Cardiac fibroblast (primary cell): ENCODE data around the gene LEMD3.

Experiments used
- DNase-seq, 2 donors: peaks; one replicate each; pipeline versions ENCODE4 v3.0.0 to v3.0.0-alpha.2; 2010; ENCODE audit warnings: low read depth in 2 of 2
- H3K4me3 ChIP-seq, 2 donors: replicated peaks in 1 of 2; 1 replicate in 1 of 2; 2 replicates in 1 of 2; pipeline ENCODE4 v1.5.1; 2011; ENCODE audit warnings: low read depth in 2 of 2, low read length in 2 of 2, mild to moderate bottlenecking in 2 of 2, moderate library complexity in 1 of 2
- TF ChIP-seq, protein P1 (sequence below): IDR thresholded peaks from one replicate; pipeline ENCODE4 v1.5.1; 2011; ENCODE audit warnings: low read depth, mild to moderate bottlenecking, low read length, inconsistent platforms

The LEMD3 gene

DNA sequence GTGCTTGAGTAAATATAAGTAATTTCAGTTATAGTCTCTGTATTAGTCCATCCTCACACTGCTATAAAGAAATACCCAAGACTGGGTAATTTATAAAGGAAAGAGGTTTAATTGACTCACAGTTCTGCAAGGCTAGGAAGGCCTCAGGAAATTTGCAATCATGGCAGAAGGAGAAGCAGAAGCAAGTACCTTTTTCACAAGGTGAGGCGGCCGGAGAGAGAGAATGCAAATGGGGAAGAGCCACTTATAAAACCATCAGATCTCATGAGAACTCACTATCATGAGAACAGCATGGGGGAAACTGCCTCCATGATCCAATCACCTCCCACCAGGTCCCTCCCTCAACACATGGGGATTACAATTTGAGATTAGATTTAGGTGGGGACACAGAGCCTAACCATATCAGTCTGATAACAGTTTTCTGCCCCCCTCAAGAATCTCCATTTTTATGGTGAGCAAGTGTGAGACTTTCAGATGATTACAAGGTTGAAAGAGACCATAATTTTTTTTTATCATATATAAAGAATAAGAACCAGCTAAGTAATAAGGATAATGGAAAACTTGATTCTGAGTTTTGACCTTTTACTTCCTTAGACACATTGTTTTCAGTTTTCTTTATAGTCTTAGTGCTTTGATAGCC lies 35.6 kb downstream of the LEMD3 start:
- DNase-seq = no peak
- TF ChIP-seq, protein P1, sequence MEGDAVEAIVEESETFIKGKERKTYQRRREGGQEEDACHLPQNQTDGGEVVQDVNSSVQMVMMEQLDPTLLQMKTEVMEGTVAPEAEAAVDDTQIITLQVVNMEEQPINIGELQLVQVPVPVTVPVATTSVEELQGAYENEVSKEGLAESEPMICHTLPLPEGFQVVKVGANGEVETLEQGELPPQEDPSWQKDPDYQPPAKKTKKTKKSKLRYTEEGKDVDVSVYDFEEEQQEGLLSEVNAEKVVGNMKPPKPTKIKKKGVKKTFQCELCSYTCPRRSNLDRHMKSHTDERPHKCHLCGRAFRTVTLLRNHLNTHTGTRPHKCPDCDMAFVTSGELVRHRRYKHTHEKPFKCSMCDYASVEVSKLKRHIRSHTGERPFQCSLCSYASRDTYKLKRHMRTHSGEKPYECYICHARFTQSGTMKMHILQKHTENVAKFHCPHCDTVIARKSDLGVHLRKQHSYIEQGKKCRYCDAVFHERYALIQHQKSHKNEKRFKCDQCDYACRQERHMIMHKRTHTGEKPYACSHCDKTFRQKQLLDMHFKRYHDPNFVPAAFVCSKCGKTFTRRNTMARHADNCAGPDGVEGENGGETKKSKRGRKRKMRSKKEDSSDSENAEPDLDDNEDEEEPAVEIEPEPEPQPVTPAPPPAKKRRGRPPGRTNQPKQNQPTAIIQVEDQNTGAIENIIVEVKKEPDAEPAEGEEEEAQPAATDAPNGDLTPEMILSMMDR = no peak
- no peak overlapping the region for H3K4me3 ChIP-seq

DNA sequence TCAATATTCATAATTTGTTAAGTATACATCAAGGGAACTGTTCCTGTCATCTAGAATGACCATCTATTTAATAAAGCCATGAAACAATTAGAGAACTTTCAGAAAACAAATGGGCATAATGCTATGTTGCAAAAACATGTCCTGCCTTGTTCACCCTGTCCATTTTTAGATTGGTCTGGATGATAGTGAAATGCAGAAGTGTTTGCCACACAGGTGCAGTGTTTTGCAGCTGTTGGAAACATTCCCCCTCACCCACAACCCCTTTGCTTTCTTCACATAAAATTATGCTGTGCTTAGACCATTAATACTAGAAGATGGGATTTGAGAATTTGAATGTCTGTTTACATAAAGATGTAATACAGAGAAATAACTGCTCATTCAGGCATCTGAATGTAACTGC lies 36.5 kb downstream of the LEMD3 start:
- TF ChIP-seq, protein P1 = no peak
- no peak overlapping the region for H3K4me3 ChIP-seq
- DNase-seq = no peak

DNA sequence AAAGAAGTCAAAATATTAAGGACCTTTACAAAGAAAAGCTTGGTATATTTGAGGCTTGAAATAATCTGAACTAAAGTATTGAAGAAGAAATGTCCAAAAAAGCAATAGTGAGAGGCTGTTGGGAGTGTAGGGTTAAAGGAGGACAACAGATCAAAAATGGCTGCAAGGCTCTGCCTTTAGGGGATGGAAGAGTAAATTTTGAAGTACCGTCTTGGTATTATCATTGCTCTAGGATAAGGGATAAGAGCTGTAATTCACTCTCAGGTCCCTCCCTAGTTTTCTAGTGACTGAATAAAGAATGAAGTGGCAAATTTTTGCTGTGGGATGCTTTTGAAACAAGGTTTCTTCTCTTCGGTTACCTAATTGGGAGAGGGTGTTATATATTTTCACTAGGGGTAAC lies 38.7 kb downstream of the LEMD3 start:
- no peak overlapping the region for H3K4me3 ChIP-seq
- DNase-seq = no peak
- TF ChIP-seq, protein P1 = no peak

DNA sequence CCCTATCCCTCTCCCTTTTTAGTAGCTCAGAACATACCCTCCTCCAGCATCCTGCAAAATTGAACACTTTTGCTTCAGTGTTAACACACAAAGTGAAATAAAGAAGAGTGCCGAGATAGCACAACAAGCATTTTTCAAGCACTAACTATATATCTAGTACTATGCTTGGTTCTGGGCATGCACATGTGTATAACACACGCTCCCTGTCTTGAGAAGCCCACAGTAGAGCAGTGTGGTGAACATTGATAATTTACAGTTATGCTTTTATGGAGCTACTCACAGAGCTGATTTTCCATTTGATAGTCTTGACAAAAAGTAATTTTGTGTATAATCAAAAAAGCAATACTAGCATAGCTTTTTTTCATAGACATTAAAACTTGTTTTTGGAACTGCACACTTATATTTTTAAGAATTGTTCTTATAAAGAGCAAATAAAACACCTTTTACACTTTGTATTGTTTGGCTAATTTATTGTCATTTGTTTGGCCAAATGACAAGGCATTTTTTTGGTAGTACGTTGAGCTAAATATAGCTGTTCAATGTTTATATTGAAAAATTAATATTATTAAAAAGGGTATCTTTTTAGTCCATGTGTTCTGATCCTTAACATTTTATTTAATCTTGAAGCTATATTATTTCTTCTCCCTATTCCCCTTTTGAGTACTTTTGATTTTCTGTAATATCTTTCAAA lies 39.7 kb downstream of the LEMD3 start:
- H3K4me3 ChIP-seq = no peak overlapping the region
- no peak for DNase-seq
- TF ChIP-seq, protein P1 = no peak

DNA sequence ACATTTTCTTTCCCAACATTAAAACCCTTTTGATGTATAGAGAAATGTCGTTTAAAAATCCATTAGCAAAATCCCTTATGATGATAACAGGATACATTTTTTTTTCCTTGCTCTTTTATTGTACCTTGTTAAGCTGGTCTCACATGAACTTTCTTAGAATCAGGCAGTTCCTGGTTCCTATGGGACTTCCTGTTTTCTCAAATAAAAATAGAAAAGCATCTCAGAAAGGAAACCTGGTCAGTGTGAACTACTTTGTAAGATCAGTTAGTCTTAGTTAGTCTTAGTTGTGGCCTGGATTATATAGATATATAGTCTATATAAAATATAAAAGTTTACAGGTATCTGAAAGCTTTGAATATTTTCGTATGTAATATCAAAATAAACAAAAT lies 40.3 kb downstream of the LEMD3 start:
- peak; percentile 12 to 25 for DNase-seq
- TF ChIP-seq, protein P1 = no peak
- no peak overlapping the region for H3K4me3 ChIP-seq

DNA sequence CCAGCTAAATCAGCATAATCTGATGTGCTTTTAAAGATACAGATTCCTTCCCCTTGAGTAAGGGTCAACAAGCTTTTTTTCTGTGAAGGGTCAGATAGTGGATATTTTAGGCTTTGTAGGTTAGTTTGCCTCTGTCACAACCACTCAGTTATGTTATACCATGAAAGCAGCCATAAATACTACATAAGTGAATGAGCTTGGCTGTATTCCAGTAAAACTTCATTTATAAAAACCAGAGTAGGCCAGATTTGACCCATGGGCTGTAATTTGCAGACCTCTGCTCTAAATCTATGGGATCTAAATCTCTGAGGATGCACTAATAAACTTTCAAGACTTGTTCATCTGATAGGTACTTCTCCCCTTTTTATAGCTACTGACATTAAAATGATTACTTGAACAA lies 47.7 kb downstream of the LEMD3 start:
- H3K4me3 ChIP-seq = no peak overlapping the region
- TF ChIP-seq, protein P1 = no peak
- DNase-seq = no peak
